DOHH2 (cell line): ENCODE data around the gene NFKBIL1.
"Not testable (repeated sequence)": the region's sequence is repeated elsewhere in the genome, so short reads cannot be mapped to it uniquely, and the experiment has no call there.

Experiments used
- EZH2phosphoT487 ChIP-seq: fragments of 200-600 bp; sonication (generic); IDR thresholded peaks from 2 replicates; pipeline ENCODE4 v1.6.1; 2017; ENCODE audit warnings: borderline replicate concordance, mild to moderate bottlenecking, antibody characterized with exemption, low read length, moderate library complexity, mixed read lengths
- TF ChIP-seq, protein P1 (sequence below): fragments of 200-600 bp; sonication (generic); IDR thresholded peaks from one replicate; pipeline ENCODE4 v1.5.1; 2014; ENCODE audit warnings: antibody characterized with exemption, mild to moderate bottlenecking, low read depth, low read length; ENCODE audit not compliant: poor library complexity, severe bottlenecking

DNA sequence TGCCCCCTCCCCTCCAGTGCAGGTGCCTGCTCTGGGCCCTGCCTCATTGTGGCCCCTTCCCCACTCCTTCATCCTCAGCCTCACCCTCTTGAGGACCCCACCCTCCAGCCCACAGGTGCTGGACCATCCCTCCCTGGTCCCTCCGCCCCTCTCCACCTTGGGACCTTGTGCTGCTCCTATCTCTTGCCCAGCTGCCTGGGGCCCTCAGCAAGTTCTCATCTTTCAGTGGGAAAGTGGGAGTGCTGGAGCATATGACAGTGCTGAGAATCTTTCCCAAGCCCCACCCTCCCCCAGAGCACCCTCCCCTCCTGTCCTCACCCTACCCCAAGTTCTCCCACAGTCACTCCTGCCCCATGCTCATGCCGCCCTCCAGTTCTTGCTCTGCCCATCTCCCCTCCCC lies 47.8 kb upstream of the NFKBIL1 start:
- TF ChIP-seq, protein P1, sequence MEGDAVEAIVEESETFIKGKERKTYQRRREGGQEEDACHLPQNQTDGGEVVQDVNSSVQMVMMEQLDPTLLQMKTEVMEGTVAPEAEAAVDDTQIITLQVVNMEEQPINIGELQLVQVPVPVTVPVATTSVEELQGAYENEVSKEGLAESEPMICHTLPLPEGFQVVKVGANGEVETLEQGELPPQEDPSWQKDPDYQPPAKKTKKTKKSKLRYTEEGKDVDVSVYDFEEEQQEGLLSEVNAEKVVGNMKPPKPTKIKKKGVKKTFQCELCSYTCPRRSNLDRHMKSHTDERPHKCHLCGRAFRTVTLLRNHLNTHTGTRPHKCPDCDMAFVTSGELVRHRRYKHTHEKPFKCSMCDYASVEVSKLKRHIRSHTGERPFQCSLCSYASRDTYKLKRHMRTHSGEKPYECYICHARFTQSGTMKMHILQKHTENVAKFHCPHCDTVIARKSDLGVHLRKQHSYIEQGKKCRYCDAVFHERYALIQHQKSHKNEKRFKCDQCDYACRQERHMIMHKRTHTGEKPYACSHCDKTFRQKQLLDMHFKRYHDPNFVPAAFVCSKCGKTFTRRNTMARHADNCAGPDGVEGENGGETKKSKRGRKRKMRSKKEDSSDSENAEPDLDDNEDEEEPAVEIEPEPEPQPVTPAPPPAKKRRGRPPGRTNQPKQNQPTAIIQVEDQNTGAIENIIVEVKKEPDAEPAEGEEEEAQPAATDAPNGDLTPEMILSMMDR, result not testable (repeated sequence)
- not testable (repeated sequence) for TF ChIP-seq EZH2phosphoT487
